HG03342 (cell line): ENCODE measurements around the gene LMTK3.
"Not testable (repeated sequence)": the region's sequence is repeated elsewhere in the genome, so short reads cannot be mapped to it uniquely, and the experiment has no call there.

Source experiments
- ATAC-seq: cut with Tn5 transposase; IDR thresholded peaks from one replicate; pipeline ENCODE4 v1.9.1; 2021; ENCODE audit warnings: mild to moderate bottlenecking, moderate library complexity; ENCODE audit not compliant: unreplicated experiment

LMTK3 gene

DNA sequence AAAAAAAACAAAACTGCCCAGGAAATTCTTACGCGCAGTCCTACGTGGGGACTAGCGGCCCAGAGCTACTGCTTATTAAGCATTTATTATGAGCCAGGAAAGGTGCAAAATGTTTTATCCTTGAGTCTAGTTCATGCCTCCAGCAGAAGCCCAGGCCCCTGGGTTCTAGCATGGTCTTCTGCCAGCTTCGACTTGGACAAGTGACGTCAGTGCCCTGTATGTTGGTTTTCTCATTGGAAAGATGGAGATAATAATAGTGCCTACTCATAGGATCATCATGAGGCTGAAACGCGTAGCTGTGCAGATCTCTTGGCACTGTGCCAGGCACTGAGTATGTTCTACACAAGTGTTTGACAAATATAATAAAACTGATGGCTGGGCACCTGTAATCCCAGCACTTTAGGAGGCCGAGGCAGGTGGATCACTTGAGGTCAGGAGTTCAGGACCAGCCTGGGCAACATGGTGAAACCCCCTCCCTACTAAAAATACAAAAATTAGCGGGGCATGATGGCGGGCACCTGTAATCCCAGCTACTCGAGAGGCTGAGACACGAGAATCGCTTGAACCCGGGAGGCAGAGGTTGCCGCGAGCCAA, 28.0 kb upstream of the LMTK3 start:
- ATAC-seq = no peak

DNA sequence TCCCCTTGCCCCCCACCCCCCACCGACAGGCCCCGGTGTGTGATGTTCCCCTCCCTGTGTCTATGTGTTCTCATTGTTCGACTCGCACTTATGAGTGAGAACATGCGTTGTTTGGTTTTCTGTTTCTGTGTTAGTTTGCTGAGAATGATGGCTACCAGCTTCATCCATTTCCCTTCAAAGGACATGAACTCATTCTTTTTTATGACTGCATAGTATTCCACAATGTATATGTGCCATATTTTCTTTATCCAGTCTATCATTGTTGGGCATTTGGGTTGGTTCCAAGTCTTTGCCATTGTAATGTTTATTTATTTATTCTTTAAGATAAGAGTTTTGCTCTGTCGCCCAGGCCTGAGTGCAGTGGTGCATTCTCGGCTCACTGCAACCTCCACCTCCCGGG, 26.4 kb upstream of the LMTK3 start:
- not testable (repeated sequence) for ATAC-seq

DNA sequence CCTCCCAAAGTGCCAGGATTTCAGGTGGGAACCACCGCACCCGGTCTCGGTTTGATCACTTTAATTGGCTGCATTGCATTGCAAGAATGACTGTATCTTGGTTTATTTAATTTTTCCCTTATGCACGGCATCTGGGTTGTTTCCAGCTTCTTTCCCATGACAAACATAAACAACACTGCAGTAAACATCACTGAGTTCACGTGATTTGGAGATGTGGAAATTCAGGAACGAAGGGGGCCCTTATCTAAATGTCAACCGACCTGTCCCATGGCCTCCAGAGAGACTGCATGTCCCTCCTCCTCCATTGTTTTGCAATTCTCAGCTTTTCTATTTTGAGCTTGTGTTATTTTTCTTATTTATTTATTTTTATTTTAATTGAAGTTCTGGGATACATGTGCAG, 25.9 kb upstream of the LMTK3 start:
- ATAC-seq = no peak

DNA sequence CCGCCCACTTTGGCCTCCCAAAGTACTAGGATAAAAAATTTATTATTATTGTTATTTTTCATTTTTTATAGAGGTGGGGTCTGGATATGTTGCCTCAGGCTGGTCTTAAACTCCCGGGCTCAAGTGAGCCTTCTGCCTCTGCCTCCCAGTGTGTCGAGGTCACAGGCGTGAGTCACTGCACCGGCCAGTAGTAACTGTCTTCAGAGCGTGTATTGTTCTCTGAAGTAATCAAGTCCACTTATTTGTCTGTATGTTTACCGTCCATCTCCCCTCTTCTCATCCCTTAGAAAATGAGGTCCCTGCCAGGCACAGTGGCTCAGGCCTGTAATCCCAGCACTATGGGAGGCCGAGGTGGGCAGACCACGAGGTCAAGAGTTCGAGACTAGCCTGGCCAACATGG, 22.1 kb upstream of the LMTK3 start:
- ATAC-seq = no peak

DNA sequence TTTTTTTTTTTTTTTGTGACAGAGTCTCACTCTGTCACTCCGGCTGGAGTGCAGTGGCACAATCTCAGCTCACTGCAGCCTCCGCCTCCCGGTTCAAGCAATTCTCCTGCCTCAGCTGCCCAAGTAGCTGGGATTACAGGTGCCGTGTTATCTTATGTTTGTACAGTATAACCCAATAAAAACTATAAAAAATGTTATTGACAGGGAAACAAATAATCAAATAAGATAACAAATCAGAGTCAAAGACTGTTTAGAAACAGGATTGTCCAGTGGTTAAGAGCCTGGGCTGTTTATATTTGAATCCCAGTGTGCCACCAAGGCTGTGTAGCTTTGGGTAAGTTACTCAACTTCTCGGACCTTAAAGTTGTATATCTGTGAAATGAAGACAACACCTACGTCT, 19.1 kb upstream of the LMTK3 start:
- no peak for ATAC-seq

DNA sequence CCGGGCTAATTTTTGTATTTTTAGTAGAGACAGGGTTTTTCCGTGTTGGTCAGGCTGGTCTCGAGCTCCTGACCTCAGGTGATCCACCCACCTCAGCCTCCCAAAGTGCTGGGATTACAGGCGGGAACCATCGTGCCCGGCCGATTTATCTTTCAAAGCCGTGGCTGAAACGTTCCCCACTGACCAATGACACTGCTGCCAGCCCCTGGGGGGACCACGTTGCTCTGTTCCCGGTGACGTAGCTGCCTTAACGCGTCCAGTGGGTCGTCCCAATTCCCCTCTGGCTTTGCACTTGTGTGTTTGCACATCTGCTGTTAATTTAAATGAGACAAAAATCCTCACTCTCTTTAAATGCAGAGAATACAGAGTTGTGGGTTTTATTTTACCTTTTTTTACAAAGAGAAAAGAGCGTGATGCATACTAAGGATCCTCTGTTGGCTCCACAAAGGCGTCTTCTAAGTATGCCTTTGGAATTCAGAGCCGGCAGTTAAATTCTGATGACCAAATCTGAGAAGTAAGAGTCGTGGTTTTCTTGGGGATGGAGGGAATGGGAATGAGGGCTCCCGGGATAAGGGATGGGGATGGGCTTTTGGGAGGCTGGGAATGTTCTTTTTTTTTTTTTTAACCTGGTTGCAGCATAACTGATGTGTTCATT, 18.6 kb upstream of the LMTK3 start:
- ATAC-seq = no peak

DNA sequence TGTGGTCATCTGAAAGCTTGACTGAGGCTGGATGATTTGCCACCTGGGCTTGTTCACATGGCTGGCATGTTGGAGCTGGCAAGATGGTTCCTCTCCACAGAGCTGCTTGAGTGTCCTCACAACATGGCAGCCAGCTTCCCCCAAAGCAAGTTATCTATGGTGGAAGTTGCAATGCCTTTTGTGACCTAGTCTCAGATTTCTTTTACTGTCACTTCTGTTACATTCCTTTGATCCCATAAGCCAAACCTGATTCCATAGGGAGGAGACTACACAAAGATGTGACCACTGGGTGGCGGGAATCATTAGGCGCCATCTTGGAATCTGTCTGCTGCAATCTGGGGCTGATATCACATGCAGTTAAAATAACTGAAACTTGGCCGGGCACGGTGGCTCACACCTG, 17.5 kb upstream of the LMTK3 start:
- ATAC-seq = no peak

DNA sequence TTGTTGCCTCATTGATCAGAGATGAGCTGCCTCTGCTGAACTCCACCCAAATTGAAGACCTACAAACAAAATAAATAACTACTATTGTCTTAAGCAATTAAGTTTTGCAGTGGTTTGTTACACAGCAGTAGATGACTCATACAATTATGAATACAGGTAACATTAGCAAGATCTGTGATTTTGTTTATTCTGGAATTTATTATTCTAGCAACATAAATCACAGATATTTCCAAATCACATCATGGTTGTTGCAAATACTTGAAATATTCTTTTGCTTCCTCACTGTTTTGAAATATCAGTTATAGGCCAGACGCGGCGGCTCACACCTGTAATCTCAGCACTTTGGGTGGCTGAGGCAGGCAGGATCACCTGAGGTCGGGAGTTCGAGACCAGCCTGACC, 13.1 kb upstream of the LMTK3 start:
- ATAC-seq = no peak

DNA sequence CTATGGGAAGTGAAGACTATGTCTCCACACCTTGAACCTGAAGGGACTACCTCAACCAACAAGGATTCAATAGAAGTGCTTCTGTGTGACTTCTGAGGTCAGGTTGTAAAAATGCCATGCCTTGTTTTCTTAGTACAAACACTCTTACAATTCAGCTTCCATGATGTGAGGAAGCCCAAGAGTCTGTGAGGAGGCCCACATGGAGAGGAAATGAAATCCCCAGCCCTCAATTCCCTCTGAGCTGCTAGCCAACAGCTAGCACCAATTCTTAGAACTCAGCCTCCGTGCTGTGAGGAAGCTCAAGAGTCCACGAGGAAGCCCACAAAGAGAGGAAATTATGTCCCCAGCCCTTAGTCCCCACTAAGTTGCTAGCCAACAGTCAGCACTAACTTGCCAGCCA, 12.6 kb upstream of the LMTK3 start:
- no peak for ATAC-seq

DNA sequence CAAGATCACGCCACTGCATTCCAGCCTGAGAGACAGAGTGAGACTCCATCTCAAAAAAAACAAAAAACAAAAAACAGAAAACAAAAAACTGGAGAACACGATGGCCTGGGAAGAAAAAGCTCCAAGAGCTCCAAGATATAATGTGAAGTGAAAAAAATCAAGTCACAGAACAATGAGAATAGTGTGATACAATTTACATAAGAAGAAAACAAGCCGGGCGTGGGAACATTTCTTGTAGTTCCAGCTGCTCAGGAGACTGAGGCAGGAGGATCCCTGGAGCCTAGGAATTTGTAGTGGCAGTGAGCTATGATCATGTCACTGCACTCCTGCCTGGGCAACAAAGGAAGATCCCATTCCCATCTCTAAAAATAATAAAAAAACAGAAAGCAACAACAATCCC, 8.5 kb upstream of the LMTK3 start:
- ATAC-seq = no peak

DNA sequence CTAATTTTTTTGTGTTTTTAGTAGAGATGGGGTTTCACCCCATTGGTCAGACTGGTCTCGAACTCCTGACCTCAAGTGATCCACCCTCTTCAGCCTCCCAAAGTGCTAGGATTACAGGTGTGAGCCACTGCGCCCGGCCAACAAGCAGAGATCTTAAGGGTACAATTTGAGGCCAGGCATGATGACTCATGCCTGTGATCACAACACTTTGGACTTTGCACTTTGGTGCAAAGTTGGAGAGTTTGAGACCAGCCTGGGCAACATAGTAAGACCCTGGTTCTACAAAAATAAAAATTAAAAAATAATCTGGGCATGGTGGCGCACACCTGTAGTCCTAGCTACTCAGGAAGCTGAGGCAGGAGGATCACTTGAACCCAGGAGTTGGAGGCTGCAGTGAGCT, 7.8 kb upstream of the LMTK3 start:
- not testable (repeated sequence) for ATAC-seq

DNA sequence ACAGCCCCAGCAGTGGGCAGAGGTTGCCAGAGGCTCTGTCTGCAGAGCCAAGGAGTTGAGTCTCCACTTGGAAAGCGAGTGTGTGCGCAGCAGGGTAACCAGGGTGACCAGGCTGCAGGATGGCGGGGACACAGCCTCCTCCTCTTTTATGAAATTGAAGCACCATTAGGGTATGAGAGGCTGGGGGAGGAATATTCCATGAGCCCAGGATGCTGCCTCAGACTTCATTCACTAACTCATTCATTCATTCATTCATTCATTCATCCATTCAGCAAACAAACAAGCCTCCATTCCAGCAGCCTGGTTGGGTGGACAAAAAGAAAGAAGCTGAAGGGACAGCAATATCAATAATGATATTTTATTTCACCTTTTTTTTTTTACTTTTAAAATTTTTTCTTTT, 6.6 kb upstream of the LMTK3 start:
- no peak for ATAC-seq

DNA sequence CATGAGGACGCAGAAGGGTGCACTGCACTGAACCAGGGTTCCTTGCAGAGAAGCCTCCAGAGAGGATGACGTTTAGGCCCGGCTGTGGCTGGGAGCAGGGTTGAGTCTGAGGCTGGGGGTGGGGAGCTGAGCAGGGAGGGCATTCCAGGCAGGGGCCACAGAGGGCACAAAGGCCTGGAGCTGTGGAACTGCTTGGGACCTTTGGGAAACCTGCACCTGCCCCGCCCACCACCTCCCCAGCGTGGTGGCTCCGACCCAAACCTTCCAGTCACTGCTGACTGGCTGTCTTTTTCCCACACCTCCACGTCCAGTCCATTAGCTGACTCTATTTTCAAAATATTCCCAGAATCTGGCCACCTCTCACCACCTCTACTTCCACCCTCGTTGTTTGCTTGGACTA, 4.9 kb upstream of the LMTK3 start:
- no peak for ATAC-seq

DNA sequence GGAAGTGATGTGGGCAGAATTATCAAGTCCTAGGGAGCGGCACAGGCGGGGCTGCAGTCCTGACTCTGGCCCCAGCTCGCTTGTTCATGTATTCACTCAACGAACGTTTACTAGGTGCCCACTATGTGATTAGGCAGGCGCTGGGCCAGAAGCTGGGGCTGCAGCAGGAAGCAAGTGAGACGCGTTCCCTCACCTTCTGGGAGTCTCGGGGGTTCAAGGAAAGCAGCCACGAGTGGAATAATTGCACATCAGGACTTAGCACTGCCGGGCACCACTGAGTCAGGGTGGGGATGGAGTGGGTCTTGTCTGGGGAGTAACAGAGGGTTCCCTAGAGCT, 2.5 kb upstream of the LMTK3 start:
- ATAC-seq = no peak

DNA sequence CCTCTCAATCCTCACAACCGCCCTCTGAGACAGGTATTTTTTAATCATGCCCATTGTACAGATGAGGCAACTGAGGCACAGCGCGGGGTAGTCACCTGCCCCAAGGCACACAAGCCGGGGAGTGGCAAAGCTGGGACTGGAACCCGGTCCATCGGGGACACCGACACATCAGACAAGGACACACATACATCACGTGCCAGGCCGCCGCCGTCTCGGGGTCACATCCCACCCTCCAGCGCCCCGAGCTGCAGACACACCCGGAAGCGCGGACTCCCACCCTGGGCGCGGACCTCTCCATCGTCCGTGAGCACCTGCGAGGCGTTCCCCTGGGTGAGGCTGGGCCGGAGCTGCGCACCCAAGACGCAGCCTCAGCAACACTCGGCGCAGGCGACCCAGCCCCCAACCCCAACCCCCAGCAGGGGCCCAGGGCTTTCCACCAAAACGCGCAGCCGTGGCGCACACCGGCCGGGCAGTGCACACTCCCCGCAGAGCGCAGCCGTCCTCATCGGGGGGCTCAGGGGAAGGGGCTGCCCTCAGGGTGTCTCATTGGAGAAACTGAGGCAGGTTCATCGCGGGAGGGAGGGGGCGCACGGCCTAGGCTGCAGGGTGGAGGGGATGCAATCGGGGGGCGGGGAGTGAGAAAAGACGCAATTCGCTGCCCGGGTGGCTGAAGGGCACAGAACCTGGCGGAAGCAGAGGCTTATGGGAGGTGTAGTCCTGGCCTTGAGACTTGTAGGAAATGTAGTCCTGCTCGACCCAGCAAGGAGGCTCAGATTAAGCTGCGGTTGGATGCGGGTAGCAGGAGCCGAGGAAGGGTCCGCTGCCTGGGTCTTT, 1.9 kb upstream of the LMTK3 start:
- ATAC-seq = no peak

DNA sequence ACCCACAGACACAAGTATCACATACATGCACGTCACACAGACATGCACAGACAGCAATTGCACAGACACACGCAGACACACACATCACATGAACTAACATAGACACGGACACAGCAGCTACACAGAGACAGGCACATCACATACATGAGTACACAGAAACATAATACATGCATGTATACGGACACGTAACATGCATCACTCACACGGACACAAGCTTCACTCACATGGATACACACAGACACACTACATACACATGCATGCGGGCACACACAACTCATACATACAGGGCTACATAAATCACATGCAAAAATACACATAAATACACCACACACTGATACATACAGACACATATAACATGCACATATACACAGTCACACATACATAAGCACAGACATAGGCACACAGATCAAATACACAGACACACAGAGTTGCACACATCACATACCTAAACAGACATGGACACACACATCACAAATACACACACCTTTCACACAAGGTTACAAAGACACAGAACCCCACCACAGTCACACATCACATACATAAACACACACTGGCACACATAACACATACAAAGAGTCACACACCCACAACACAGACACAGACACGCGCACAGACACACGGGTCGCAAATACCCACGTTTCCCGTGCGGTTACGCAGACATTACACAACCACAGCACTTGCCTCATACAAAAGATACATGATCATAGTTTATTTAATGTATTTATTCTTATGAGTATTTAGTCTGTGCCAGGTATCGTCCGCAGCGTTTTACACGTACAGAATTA, 1.1 kb upstream of the LMTK3 start:
- no peak for ATAC-seq

DNA sequence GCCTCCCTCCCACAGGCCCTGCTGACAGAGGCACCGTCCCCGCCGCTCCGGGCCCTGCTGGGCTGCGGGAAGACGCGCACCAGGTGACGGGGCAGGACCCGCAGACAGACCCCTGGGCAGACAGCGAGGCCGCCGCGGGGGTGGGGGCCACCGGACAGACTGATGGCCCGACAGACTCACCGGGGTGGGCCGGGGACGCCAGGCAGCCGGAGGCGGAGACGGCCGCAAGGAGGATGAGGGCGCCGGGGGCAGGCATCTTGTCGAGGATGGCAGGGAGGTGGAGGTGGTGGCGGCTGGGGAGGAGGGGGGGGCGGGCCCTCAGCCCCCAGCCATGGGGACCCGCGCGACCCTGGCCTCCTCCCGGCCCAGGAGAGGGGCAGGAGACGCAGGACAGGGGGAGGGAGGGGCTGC, 309 bp downstream of the LMTK3 start:
- ATAC-seq = no peak

DNA sequence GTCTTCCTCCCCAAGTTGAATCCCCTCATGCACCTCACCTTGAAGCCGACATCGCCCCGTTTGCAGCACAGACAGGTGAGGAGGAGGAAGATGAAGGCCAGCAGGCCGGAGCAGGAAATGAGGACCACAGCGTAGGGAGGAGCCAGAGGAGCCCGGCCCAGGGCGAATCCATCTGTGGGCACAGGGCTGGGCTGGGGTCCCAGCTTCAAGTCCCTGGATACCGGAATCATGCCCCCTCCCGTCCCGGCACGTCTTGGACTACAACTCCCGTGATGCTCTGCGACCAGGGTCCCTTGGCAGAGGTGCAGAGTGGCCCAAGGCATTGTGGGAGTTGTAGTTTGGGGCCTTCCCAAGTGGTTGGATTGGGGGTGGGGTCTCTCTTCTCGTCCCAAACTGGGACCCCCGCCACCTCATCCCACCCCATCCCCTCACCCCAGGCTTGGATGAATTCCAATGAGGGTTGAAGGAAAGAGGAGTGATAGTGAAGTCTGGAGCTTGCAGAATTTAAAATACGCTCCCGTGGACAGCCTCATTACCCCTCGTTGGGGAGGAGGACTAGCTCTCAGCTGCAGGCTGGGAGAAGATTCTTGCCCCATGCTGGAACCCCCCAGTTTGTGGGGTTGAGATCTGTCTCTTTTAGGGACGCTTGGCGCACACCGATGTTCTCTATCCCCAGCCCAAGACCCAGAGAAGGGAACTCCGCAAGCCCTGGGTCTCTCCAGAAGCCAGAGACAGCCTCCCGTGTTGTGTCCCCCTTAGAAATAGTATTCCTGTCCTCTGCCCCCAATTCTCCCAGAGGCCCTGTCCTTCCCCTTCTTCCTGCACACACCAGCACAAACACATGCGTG, 990 bp downstream of the LMTK3 start:
- ATAC-seq = no peak

DNA sequence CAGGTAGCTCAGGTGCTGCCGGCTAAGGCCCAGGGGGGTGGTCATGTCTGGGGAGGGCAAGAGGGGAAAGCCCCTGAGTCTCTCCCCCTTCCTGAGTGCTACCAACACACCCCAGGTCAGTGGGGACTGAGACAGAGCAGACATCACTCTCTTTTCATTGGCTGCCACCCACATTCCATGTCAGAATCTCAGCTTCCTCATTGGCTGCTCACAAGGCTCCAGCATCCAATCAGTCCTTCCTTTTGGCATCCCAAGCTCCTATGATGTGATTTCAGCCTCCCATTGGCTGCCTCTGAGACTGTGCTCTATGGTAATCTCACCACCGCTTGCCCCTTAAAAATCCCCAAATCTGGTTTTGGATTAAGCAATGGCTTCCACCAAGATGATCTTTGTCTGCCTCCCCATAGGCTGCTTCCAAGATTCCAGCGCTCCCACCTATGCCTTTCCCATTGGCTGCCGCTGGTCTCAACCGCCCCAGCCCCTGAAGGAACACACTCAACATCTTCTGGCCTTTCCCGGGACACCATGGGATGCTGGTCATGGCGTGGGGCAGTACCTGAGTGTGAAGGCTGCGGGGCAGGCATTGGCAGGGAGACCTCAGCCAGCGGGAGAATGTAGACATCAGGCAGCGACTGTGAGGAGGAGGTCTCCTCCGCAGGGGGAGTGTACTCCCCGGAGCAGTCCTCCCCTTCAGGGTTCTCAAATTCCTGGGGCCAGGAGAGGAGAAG, 2.0 kb downstream of the LMTK3 start:
- ATAC-seq = no peak
